GM19463 (cell line): ENCODE results near the gene THUMPD3.

Source experiments
- ATAC-seq: cut with Tn5 transposase; IDR thresholded peaks from one replicate; pipeline ENCODE4 v1.9.1; 2021; ENCODE audit warnings: mild to moderate bottlenecking, moderate library complexity; ENCODE audit not compliant: unreplicated experiment

Gene THUMPD3

DNA sequence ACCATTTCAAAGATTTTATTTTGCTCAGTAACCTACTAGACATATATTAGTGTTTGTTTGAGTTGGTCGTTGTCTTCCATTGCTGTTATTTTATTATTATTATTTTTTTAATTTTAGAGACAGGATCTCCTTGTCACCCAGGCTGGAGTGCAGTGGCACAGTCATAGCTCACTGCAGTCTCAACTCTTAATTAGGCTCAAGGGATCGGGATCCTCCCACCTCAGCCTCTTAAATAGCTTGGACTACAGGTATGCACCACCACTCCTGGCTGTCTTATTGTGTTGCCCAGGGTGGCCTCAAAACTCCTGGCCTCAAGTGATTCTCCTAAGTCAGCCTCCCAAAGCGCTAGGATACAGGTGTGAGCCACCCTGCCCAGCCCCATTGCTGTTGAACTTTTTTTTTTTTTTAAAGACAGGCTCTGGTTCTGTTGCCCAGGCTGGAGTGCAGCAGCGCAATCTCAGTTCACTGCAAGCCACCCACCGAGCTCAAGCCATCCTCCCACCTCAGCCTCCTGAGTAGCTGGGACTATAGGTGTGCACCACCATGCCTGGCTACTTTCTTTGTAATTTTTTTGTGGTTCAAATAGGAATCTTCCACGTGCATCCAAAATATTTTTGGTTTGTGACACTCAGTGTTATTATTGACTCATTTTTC is 52.8 kb downstream of the THUMPD3 start:
- ATAC-seq = no peak

DNA sequence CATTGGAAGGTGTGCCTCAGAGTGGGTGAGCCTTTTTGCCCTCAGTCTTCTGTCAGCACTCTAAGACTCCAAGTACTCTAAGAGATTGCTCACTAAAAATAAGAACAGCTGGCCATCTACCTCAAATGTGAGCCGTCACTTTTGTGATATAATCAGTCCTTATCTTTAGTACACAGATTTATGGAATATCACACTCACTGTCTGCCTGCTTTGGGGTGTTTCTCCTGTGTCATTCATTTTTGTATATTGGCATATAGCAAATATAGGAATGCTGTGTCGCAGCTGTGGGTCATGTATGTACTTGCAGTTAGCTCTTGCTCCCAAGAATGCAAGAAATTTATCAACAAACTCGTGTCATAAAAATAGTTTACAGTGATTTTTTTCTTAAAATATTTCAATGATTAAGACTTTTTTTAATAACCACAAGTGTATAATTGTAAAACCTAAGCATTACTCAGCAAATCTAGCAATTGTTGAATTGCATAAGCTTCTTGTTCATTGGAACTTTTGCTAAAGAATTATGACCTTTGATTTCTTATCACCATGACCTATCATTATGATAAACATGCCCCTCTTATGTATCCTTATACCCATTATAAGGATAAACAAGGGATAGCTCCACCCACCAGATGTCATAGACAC is 53.4 kb downstream of the THUMPD3 start:
- ATAC-seq = no peak

DNA sequence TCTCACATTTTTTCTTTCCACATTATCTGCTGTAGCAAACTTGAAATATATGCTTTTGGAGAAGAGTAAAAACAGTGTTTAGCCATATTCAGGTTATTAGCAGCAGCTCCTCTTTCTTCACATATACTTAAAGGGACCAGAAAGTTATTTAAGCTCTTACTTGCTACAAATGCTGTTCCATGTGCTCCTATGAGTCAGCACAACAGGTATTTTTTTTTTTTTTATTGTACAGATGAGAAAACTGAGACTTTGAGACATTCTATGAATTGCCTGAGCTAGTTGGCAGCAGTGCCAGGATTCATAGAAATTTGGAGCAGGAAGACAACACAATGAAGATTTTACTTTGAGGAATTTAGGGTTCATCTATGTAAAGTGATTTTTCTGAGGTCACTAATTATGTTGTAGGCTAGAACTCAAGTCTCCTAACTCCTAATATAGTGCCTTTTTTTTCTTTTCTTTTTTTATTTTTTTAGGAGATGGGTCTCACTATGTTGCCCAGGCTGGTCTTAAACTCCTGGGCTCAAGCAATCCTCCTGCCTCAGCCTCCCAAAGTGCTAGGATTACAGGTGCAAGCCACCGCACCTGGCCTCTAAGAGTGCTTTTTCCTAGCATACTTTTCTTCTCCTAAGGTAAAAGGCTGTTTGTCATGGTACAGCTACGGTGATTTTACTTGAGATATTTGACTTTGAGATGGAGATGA is 58.1 kb downstream of the THUMPD3 start:
- no peak for ATAC-seq

DNA sequence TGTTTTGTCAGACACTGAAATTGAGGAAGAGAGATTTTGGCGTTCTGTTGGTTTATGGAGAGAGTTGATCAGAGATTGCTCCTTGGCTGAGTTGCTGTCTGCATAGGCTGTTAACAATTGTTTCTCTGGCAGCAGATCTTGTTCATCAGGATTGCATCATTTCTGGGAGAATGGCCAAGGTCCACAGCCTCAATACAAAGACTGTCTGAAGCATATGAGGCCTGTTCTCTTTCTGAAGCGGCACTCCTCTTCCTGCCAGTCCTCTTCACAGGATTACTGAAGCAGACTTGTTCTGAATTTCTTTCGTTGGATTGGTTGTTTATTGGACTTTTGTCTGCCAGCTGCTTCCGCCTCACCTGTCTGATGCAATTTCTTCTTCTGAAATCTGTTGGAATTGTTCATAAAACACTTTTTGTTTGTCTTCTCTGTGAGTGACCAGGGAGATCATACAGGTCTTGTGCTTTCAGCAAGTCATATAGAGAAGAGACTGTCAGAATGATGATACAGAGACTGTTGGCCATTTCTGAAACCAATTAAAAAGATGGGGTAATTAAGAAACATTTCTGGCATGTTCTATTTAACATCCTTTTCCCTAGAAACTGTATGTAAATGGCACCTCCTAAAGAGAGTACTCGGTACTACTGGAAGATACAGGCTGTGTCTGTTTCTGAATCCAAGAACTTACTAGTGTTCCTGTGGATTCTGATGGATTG is 60.0 kb downstream of the THUMPD3 start:
- no peak for ATAC-seq

DNA sequence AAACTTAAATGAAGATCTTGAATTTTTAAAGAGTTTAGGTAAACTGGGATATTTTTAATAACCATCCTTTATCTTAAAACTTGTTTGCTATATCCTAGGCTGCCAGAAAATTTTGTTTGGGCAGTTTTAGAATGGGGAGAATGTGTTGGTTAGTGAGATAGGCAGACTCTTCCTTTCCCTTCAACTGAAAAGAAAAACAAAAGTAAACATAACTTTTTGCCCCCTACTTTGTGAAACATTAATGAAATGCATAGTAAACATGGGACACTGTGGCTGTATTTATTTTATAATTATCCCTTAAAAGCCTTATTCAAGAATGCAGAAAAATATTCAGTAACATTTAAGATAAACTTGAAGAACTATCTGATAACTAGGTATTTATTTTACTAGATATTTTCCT is 65.6 kb downstream of the THUMPD3 start:
- ATAC-seq = no peak

DNA sequence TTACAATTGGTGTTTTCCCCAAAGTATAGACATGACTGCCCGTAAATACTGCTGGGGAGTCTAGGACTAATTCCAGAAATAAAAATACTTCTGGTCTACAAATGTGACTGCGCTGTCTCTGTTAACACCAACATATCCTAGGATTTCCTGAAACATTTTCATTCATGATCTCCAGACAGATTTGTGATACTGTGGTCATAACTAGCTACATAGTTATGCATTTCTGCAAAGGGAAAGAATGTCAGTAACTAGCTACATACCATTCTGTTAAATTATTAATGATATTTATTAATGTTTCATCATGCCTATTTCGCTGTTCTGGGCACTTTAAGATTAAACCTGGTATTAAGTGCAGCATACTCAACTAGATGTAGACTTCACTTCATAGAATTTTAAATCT is 67.9 kb downstream of the THUMPD3 start:
- ATAC-seq = no peak

DNA sequence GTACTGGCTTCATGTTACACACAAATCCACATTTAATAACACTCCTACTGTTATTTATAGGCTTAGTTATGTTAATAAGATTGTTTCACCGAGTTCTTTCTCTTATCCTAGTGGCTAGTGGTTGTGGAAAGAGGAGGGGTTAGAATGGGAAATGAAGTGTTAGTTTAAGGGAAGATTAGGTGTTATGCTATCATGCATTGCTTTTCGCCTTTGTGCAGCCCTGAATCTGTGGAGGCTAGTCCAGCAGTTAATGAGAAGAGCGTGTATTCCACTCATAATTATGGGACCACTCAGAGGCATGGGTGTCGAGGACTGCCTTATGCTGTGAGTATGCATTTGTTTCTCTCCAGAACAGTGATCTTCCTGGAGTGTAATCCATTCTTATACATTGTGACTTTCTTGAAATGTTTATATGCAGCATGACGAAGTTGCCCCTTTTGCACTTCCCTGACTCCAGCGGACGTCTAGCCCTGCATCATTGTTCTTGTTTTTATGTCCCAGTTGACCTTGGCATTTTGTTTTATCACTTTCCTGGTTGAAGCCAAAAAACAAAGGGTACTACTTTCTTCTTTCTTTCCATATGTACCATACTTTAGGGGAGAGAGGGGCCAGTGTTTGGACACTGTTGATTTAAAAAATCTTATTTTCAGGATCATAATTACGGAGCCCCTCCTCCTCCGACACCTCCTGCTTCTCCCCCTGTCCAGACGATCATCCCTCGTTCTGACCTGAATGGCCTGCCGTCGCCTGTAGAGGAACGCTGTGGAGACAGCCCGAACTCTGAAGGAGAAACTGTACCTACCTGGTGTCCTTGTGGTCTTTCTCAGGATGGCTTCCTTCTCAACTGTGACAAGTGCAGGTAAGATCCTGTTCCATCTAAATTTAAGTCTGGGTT is 71.0 kb downstream of the THUMPD3 start:
- ATAC-seq = no peak

DNA sequence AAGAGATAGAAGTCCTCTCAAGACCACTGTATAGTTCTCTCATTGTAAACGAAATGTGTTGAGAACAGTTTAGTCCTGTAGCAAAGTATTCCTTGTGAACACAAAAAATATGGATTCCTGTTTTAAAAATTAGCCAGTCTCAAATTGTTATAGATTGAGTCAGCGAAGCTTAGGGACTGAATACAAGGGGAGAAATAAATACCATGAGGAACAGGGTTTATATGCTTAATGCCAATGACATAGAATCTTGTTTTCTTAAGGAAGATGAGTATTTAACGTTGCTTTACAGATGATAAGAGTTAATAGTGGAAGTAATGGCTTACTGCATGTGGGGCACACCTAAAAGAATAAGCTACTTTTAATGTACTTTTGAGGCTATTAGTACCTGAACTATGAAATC is 72.5 kb downstream of the THUMPD3 start:
- no peak for ATAC-seq
